GM13976 (cell line): ENCODE results near the gene NTMT2.

Experiments
- DNase-seq: peaks from one replicate; pipeline ENCODE4 v3.0.0; 2012; ENCODE audit warnings: low spot score
- in situ Hi-C: fragments of 300-500 bp; cut with MboI; formaldehyde crosslinking; loops from one replicate; pipeline ENCODE4 v1.12.0; 2022; ENCODE audit warnings: low sequenced_read_pairs, mixed read lengths, inconsistent platforms; ENCODE audit not compliant: unreplicated experiment
- TF ChIP-seq, protein P1 (sequence below): IDR thresholded peaks from 2 replicates; pipeline ENCODE4 v1.5.1; 2012; ENCODE audit warnings: borderline replicate concordance, mild to moderate bottlenecking; ENCODE audit not compliant: insufficient read depth; ENCODE audit errors: extremely low read depth, missing control alignments, control extremely low read depth

NTMT2 gene

DNA sequence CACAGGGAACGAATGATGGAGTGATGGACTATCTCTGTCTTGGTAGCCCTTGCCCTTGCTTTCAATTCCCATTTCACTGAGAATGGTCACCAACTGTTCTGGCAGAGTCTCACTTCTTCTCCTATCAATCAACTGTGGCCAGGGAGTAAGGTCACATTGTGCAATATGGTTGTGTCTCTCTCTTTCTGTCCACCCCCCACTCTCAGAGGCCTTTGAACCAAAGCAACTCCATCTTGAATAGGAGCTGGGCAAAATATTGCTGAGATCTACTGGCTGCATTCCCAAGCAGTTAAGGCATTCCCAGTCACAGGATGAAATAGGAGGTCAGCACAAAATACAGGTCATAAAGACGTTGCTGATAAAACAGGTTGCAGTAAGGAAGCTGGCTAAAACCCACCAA lies 36.7 kb downstream of the NTMT2 start:
- no peak for DNase-seq
- TF ChIP-seq, protein P1, sequence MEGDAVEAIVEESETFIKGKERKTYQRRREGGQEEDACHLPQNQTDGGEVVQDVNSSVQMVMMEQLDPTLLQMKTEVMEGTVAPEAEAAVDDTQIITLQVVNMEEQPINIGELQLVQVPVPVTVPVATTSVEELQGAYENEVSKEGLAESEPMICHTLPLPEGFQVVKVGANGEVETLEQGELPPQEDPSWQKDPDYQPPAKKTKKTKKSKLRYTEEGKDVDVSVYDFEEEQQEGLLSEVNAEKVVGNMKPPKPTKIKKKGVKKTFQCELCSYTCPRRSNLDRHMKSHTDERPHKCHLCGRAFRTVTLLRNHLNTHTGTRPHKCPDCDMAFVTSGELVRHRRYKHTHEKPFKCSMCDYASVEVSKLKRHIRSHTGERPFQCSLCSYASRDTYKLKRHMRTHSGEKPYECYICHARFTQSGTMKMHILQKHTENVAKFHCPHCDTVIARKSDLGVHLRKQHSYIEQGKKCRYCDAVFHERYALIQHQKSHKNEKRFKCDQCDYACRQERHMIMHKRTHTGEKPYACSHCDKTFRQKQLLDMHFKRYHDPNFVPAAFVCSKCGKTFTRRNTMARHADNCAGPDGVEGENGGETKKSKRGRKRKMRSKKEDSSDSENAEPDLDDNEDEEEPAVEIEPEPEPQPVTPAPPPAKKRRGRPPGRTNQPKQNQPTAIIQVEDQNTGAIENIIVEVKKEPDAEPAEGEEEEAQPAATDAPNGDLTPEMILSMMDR = no peak
- in situ Hi-C loops = no loop called here

DNA sequence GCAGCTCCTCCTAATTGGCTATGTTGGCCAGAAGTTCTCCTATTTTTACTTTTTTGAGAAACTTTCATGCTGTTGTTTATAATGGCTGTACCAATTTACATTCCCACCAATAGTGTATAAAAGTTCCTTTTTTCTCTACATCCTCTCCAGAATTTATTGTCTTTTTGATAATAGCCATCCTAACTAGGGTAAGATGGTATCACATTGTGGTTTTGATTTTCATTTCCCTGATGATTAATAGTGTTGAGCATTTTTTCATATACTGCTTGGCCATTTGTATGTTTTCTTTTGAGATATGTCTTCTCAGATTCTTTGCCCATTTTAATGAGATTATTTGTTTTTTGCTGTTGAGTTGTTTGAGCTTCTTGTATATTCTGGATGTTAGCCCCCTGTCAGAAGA lies 46.8 kb downstream of the NTMT2 start:
- TF ChIP-seq, protein P1 = no peak
- DNase-seq = no peak
- in situ Hi-C loops = no loop called here

DNA sequence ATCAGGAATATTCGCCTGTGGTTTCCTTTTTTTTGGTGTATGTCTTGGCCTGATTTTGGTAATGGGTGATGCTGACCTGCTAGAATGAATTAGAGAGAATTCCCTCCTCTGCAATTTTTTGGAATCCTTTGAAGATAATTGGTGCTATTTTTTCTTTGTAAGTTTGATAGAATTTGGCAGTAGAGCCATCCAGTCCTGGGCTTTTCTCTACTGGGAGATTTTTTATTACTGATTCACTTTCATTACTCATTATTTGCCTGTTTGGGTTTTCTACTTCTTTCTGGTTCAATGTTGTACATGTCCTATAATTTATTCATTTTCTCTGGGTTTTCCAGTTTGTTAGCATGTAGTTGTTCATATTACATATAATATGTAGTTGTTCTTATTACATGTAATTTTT lies 48.7 kb downstream of the NTMT2 start:
- in situ Hi-C loops = no loop called here
- TF ChIP-seq, protein P1 = no peak
- no peak for DNase-seq

DNA sequence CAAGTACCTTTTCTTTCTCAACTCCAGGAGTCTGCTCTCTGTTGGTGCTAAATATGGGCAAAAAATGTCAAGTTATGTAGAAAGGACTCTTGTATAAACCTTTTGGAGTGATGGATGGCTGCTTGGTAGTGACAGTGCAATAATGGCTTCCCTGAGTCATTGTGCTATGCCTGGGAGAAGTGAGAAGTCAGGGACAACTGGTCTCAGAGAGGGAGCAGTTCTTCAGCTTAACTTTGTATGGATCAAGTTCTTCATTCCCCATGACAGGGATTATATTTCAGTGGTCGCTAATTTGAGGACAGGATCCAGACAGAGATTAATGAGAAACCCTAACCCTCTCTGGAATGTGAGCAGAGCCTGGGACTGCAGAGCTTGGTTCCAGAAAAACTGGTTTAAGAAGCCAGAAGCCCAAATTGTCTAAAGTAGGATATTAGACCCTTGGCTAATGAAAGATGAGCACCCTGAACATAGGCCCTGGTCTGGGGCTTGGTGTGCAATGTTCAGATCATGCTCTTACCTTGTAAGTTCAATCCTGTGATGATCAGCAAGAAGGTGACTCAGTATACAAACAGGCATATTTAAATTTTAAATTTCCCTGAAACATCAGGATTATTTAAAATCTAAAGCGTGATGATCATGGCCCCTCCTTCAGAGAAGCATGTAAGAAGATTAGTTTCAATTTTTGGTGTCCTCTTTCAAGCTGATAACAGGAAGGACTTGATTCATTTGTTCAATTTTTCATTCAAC lies 50.9 kb downstream of the NTMT2 start:
- TF ChIP-seq, protein P1 = no peak
- in situ Hi-C loops = no loop called here
- no peak for DNase-seq

DNA sequence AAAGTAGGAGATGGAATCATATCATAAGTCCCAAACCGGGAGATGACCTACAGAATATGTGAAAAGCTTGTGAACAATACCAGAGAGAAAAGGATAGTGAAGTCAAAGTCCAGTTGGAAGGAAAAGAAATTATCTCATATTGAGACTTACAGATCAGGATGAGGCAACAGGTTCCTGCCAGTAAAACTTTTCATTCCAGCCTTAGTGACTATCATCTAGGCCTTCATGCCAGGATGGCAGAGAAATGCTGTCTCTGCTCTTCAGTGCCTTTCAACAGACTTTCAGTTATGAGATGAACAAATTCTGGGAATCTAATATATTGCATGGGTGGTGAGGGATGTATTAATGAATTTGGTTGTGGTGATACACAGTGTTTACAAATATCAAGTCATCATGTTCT lies 52.3 kb downstream of the NTMT2 start:
- no peak for DNase-seq
- in situ Hi-C loops = no loop called here
- TF ChIP-seq, protein P1 = no peak

DNA sequence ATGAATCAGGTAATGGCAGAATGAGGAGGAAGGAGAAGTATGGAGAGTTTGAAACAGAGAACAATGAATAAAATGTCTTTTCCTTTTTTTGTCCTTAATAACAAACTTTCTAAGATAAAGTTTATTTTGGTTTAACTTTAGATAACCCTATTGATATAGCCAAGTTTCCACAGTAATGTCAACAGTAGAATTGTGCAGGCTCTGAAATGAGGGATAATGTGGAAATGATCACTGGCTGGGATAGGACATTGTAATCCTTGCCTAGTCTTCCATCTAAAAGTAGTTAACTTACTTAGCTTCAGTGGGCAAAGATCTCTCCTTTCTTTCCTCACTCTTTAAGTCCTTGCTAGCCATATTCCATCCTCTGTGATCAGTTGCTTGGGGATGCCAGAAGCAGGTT lies 52.8 kb downstream of the NTMT2 start:
- in situ Hi-C loops = no loop called here
- TF ChIP-seq, protein P1 = no peak
- DNase-seq = no peak
